ENCODE data around the gene NANOS2. TPM values are rescaled to one million over a fixed set of nuclear protein-coding genes. Genes with fewer than 3 reads are reported as not detected.

The NANOS2 gene
- total and polyA plus RNA-seq, 2 of the 13 experiments (the other 11 are each of a cell fraction or from before 2014, with no cell fraction given) = not detected

DNA sequence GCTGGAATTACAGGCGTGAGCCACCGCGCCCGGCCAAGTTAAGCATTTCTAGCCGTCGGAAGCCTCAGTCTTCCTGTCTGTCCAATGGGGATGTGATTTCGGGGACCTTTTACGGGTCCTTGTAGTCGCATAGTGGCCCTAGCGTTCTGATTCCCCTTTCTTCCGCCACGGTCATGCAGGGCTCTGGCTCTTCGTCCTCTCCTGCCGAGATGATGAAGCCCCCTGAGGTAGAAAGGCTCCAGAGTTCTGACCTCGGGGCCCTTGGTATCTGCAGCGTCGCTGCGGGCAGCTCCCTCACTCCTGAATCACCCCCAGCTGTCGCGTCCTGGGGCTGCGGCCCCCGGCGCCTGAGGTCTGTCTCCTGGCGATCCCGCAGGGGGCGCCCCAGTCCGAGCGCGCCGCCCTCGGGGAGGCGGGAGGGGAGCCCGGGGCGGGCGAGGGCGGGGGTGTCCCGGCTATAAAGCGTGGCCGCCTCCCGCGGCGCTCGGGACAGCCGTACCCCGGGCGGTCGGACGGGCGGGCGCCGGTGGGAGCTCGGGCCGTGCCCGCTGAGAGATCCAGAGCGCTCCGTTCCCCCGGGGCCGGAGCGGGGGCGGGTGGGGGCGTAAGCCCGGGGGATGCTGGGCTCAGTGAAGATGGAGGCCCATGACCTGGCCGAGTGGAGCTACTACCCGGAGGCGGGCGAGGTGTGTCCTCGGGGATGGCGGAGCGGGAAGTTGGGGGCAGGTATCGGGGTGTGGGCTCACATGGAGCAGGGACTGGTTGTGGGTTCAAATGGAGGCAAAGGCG lies 50.5 kb downstream of the NANOS2 start, which contains the start of gene FOXA3:
TSS of gene FOXA3 (plus strand) at position 487 of the 789 bp plus-strand sequence. CDS start at position 618, 131 bp downstream.
- peak within 1 kb of the TSS; percentile 80 for H3K9ac ChIP-seq (ENCODE audit: insufficient read depth, low read depth, low read length)
- H3K4me3 ChIP-seq (replicated peaks in 1 of 3; ENCODE audit: insufficient read depth in 1 of 3, low read depth in 2 of 3, low read length in 3 of 3) = peak within 1 kb of the TSS; percentile 90 to 97 (median 92)
- 3% methylated on average over 14 of the region's 71 CpGs for WGBS (ENCODE audit: low lambda C conversion rate)
- intact Hi-C loops (cut with micrococcal nuclease; ENCODE audit: unreplicated experiment) = loop anchor here (1.0 kb wide), 3 partner anchors 10 to 47 kb away; no protein-coding TSS in a partner anchor
- peaks cover 51% of the 10 kb centered on the region for H3K4me1 ChIP-seq (ENCODE audit: insufficient read depth, low read length)
- peak; percentile 64 for DNase-seq (ENCODE audit: low spot score)
- H3K27ac ChIP-seq (ENCODE audit: extremely low read length, insufficient read depth, low read length) = peak within 1 kb of the TSS; percentile 57
- no peaks in the 10 kb centered on the region; a peak in 1 of 5 replicates for H3K27me3 ChIP-seq (ENCODE audit: control insufficient read depth in 1 of 2, insufficient read depth in 2 of 2, low read length in 2 of 2)
- peaks cover 66% of the 10 kb centered on the region for H3K79me2 ChIP-seq (ENCODE audit: insufficient read depth, low read length)
- no peak within 1 kb of the TSS for H2AFZ ChIP-seq (ENCODE audit: low read length)
- CTCF ChIA-PET (ENCODE audit: low intra/inter-chr PET ratio, low total read pairs) = interaction anchor here (1.1 to 5.8 kb wide), 2 partner anchors 20 to 47 kb away, joined by 4 to 263 read pairs; partner anchors contain the start of gene IRF2BP1
- in situ Hi-C loops (cut with HindIII; ENCODE audit: extremely low pct_ligation_motif_present, low pct_unique_long_range_greater_than_20kb) = no loop called here
- peaks cover 1 to 7% of the 10 kb centered on the region in 2 experiments; a peak in 3 of 5 replicates for H3K36me3 ChIP-seq (replicated peaks in 1 of 2; ENCODE audit: control insufficient read depth in 1 of 2, insufficient read depth in 2 of 2, low read length in 2 of 2)
- BruUV-seq (replicated peaks) = no TSS peak
- H3K9me3 ChIP-seq (ENCODE audit: low read length) = no peaks in the 10 kb centered on the region
- FAIRE-seq = no peak
- peak within 1 kb of the TSS; percentile 84 for H3K4me2 ChIP-seq (ENCODE audit: low read depth, low read length)
- POLR2A ChIA-PET = interaction anchor here (0.6 to 13.2 kb wide), 18 partner anchors 9 to 1301 kb away, joined by 3 to 388 read pairs (median 6); partner anchors contain the start of genes CCDC61, DMWD, IRF2BP1 and MYPOP
- H4K20me1 ChIP-seq (ENCODE audit: insufficient read depth, low read length) = 0 out of 2 replicates have a peak, but pooled peaks cover 14% of the 10 kb centered on the region
- ATAC-seq = peak; percentile 80
- TF ChIP-seq, protein P1, sequence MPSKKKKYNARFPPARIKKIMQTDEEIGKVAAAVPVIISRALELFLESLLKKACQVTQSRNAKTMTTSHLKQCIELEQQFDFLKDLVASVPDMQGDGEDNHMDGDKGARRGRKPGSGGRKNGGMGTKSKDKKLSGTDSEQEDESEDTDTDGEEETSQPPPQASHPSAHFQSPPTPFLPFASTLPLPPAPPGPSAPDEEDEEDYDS (CRISPR knock-in tag; IDR thresholded peaks at IDR 0.05) = peak; percentile 88
- TF ChIP-seq ZSCAN25 (CRISPR knock-in tag; IDR thresholded peaks at IDR 0.05) (0 out of 2 replicates have a peak, but pooled peaks have one; percentile 21), ZFY (CRISPR knock-in tag; IDR thresholded peaks at IDR 0.05) (no peak; the same call in 1 of the 2 replicates), SP4 (CRISPR knock-in tag; IDR thresholded peaks at IDR 0.05) (peak; percentile 40; the same call in 1 of the 2 replicates), ERF (CRISPR knock-in tag; IDR thresholded peaks at IDR 0.05) (peak; percentile 74; the same call in 1 of the 2 replicates), ZNF234 (CRISPR knock-in tag; conservative IDR thresholded peaks at IDR 0.05) (no peak; the same call in 1 of the 2 replicates), SPEN (CRISPR knock-in tag; IDR thresholded peaks at IDR 0.05; ENCODE audit: low read depth) (peak; percentile 50; the same call in 1 of the 2 replicates), ZNF883 (CRISPR knock-in tag; IDR thresholded peaks at IDR 0.05; ENCODE audit: not compliant biosample characterization) (no peak), FOXK2 (IDR thresholded peaks at IDR 0.05) (no peak), ZNF614 (CRISPR knock-in tag; IDR thresholded peaks at IDR 0.05; ENCODE audit: borderline replicate concordance) (0 out of 2 replicates have a peak, but pooled peaks have one; percentile 49), ZMYM3 (CRISPR knock-in tag; IDR thresholded peaks at IDR 0.05) (peak; percentile 97), GATAD2A (CRISPR knock-in tag; IDR thresholded peaks at IDR 0.05) (peak; percentile 28; the same call in 1 of the 2 replicates), SP1 (IDR thresholded peaks at IDR 0.05) (no peak), SP1 (CRISPR knock-in tag; IDR thresholded peaks at IDR 0.05) (0 out of 2 replicates have a peak, but pooled peaks have one; percentile 42), KLF11 (CRISPR knock-in tag; IDR thresholded peaks at IDR 0.05) (0 out of 2 replicates have a peak, but pooled peaks have one; percentile 47), AGO1 (IDR thresholded peaks at IDR 0.05; ENCODE audit: low read depth, low read length, poor library complexity, severe bottlenecking) (peak; percentile 24)
- TF ChIP-seq, protein P2, sequence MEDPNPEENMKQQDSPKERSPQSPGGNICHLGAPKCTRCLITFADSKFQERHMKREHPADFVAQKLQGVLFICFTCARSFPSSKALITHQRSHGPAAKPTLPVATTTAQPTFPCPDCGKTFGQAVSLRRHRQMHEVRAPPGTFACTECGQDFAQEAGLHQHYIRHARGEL (CRISPR knock-in tag; IDR thresholded peaks at IDR 0.05) = no peak
- TF ChIP-seq, protein P3, sequence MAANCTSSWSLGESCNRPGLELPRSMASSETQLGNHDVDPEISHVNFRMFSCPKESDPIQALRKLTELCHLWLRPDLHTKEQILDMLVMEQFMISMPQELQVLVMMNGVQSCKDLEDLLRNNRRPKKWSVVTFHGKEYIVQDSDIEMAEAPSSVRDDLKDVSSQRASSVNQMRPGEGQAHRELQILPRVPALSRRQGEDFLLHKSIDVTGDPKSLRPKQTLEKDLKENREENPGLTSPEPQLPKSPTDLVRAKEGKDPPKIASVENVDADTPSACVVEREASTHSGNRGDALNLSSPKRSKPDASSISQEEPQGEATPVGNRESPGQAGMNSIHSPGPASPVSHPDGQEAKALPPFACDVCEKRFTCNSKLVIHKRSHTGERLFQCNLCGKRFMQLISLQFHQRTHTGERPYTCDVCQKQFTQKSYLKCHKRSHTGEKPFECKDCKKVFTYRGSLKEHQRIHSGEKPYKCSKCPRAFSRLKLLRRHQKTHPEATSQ (CRISPR knock-in tag; IDR thresholded peaks at IDR 0.05; ENCODE audit: borderline replicate concordance) = 0 out of 2 replicates have a peak, but pooled peaks have one; percentile 26
- TF ChIP-seq, protein P4, sequence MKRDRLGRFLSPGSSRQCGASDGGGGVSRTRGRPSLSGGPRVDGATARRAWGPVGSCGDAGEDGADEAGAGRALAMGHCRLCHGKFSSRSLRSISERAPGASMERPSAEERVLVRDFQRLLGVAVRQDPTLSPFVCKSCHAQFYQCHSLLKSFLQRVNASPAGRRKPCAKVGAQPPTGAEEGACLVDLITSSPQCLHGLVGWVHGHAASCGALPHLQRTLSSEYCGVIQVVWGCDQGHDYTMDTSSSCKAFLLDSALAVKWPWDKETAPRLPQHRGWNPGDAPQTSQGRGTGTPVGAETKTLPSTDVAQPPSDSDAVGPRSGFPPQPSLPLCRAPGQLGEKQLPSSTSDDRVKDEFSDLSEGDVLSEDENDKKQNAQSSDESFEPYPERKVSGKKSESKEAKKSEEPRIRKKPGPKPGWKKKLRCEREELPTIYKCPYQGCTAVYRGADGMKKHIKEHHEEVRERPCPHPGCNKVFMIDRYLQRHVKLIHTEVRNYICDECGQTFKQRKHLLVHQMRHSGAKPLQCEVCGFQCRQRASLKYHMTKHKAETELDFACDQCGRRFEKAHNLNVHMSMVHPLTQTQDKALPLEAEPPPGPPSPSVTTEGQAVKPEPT (CRISPR knock-in tag; IDR thresholded peaks at IDR 0.05; ENCODE audit: low read depth) = no peak

Data from HepG2 (cell line).